ENCODE results near the gene EXOC4.

- TF ChIP-seq CTCF (IDR thresholded peaks at IDR 0.05) (no peak), POLR2AphosphoS5 (IDR thresholded peaks at IDR 0.05) (no peak)
Measured at GRCh38 chr7:133240302-133240701, 12.6 kb upstream of the EXOC4 start.
